SK-N-MC (cell line): Measurements from ENCODE around the gene PLCB3.
A peak's percentile ranks its signal among the peaks of the same experiment; 100 is the strongest.

Experiments used
- EZH2 ChIP-seq: fragments of 200-600 bp; sonication (generic); IDR thresholded peaks from one replicate; pipeline ENCODE4 v1.6.1; 2017; ENCODE audit warnings: antibody characterized with exemption
- POLR2AphosphoS5 ChIP-seq: IDR thresholded peaks from 2 replicates; pipeline ENCODE4 v1.6.1; 2012; ENCODE audit warnings: mild to moderate bottlenecking, low read depth, low read length, borderline replicate concordance

GRCh38 chr11:64244966-64245365 is 6.4 kb upstream of the PLCB3 start:
- TF ChIP-seq EZH2 (no peak), POLR2AphosphoS5 (peak; percentile 39; the same call in 1 of the 2 replicates)
